Gastroesophageal sphincter (tissue), 4 donors: Measurements from ENCODE around the gene PPM1L. TPM values are rescaled to one million over a fixed set of nuclear protein-coding genes. Genes with fewer than 3 reads are reported as not detected.

Experiments used
- ATAC-seq: fragments of 150-250 bp; one replicate; pipeline ENCODE4 v1.9.1; 2016; ENCODE audit warnings: mild to moderate bottlenecking, moderate library complexity
- H3K27ac ChIP-seq, 4 donors: fragments of 200-600 bp; sonication (generic) in 3 of 4; 1 replicate in 3 of 4; 2 replicates in 1 of 4; pipeline ENCODE4 v1.5.1; 2016 to 2019
- H3K27me3 ChIP-seq: fragments of 200-600 bp; sonication (generic); one replicate; pipeline ENCODE4 v1.5.1; 2019
- H3K36me3 ChIP-seq, 2 donors: fragments of 200-600 bp; sonication (generic); one replicate each; pipeline ENCODE4 v1.5.1; 2019; ENCODE audit warnings: control low read depth in 1 of 2
- H3K4me1 ChIP-seq, 3 donors: fragments of 200-600 bp; sonication (generic); 1 replicate in 2 of 3; 2 replicates in 1 of 3; pipeline ENCODE4 v1.5.1; 2016 to 2019; ENCODE audit warnings: control low read depth in 2 of 3
- H3K4me3 ChIP-seq, 2 donors: fragments of 200-600 bp; sonication (generic); one replicate each; pipeline ENCODE4 v1.5.1; 2019; ENCODE audit warnings: mild to moderate bottlenecking in 1 of 2, moderate library complexity in 1 of 2
- H3K9me3 ChIP-seq, 3 donors: fragments of 200-600 bp; sonication (generic); one replicate each; pipeline ENCODE4 v1.5.1; 2017 to 2019; ENCODE audit warnings: control low read depth in 2 of 3
- CTCF ChIP-seq, 4 experiments: fragments of 200-600 bp in 2 of 4; fragments of 450-650 bp in 2 of 4; sonication (generic) in 1 of 4; IDR thresholded peaks; one replicate each; pipeline ENCODE4 v1.5.1; 2017 to 2019; ENCODE audit warnings: antibody characterized with exemption in 4 of 4, mild to moderate bottlenecking in 2 of 4, moderate library complexity in 2 of 4
- EP300 ChIP-seq: sonication (generic); formaldehyde crosslinking; IDR thresholded peaks from one replicate; pipeline ENCODE4 v1.6.1; 2017; ENCODE audit warnings: antibody characterized with exemption, mild to moderate bottlenecking
- POLR2A ChIP-seq, 2 donors: fragments of 450-650 bp; IDR thresholded peaks; one replicate each; pipeline ENCODE4 v1.6.1; 2017; ENCODE audit warnings: antibody characterized with exemption in 2 of 2, mild to moderate bottlenecking in 2 of 2, moderate library complexity in 1 of 2
- POLR2AphosphoS5 ChIP-seq: sonication (generic); formaldehyde crosslinking; IDR thresholded peaks from one replicate; pipeline ENCODE4 v1.6.1; 2017; ENCODE audit warnings: antibody characterized with exemption
- WGBS, 2 donors: methylation state at CpG; one replicate each; pipeline ENCODE4 v1.1.5; 2018; ENCODE audit warnings: low coverage in 1 of 2; 5-methylcytosine and 5-hydroxymethylcytosine counted together
- total RNA-seq, 4 donors: library from RNA; depleted of rRNA; stranded (reverse); fragments of >200 nt; gene quantifications; one replicate each; pipeline ENCODE4 v1.1.0, GENCODE V29; 2016

Gene PPM1L
- total RNA-seq, 4 donors from 2014 or later: 47.4 to 93.1 (median 60.6) TPM

- Histone ChIP-seq H3K4me3 (no peak overlapping the region), H3K27me3 (no peaks in the 10 kb centered on the region), H3K4me1 (peaks cover 0 to 53% (median 3%) of the 10 kb centered on the region in 3 donors), H3K9me3 (peaks cover 0 to 3% (median 0%) of the 10 kb centered on the region in 3 donors), H3K27ac (no peak overlapping the region), H3K36me3 (no peaks in the 10 kb centered on the region)
- no peak for ATAC-seq
- TF ChIP-seq EP300 (no peak), CTCF (IDR thresholded peaks at IDR 0.05) (no peak), POLR2A (IDR thresholded peaks at IDR 0.05) (no peak), POLR2AphosphoS5 (no peak)
Measured at GRCh38 chr3:160874736-160875135, 118.7 kb downstream of the PPM1L start.

GRCh38 chr3:160876643-160877042, 120.6 kb downstream of the PPM1L start:
- peaks cover 0 to 3% (median 0%) of the 10 kb centered on the region in 3 donors for H3K9me3 ChIP-seq
- H3K36me3 ChIP-seq: no peaks in the 10 kb centered on the region
- no peak for ATAC-seq
- WGBS, 2 donors: 24 to 50% methylated on average over 2 of the region's 2 CpGs
- no peak overlapping the region for H3K4me3 ChIP-seq
- TF ChIP-seq EP300 (no peak), POLR2AphosphoS5 (no peak), POLR2A (IDR thresholded peaks at IDR 0.05) (no peak), CTCF (IDR thresholded peaks at IDR 0.05) (no peak)
- no peaks in the 10 kb centered on the region for H3K27me3 ChIP-seq
- H3K4me1 ChIP-seq: peaks cover 0 to 42% (median 0%) of the 10 kb centered on the region in 3 donors
- no peak overlapping the region for H3K27ac ChIP-seq

- peaks cover 0 to 3% (median 0%) of the 10 kb centered on the region in 3 donors for H3K9me3 ChIP-seq
- H3K4me1 ChIP-seq: peaks cover 0 to 41% (median 0%) of the 10 kb centered on the region in 3 donors
- WGBS, 2 donors: 60 to 86% methylated on average over 1 of the region's 1 CpG
- H3K36me3 ChIP-seq: no peaks in the 10 kb centered on the region
- TF ChIP-seq POLR2AphosphoS5: no peak
- TF ChIP-seq CTCF (IDR thresholded peaks at IDR 0.05): no peak
- TF ChIP-seq EP300: no peak
- no peak for TF ChIP-seq POLR2A (IDR thresholded peaks at IDR 0.05)
- H3K27me3 ChIP-seq: no peaks in the 10 kb centered on the region
- H3K27ac ChIP-seq: no peak overlapping the region
- H3K4me3 ChIP-seq: no peak overlapping the region
- no peak for ATAC-seq
Measured at GRCh38 chr3:160879859-160880258, 123.8 kb downstream of the PPM1L start.

- no peak overlapping the region for H3K27ac ChIP-seq
- no peak for ATAC-seq
- WGBS, 2 donors: 79 to 81% methylated on average over 3 of the region's 3 CpGs
Measured at GRCh38 chr3:160883373-160883772, 127.3 kb downstream of the PPM1L start.

More at GRCh38 chr3:160883373-160883772, 127.3 kb downstream of the PPM1L start:
- Histone ChIP-seq H3K4me1 (peaks cover 0 to 32% (median 0%) of the 10 kb centered on the region in 3 donors), H3K9me3 (no peaks in the 10 kb centered on the region), H3K4me3 (no peak overlapping the region), H3K36me3 (no peaks in the 10 kb centered on the region), H3K27me3 (no peaks in the 10 kb centered on the region)
- TF ChIP-seq CTCF (IDR thresholded peaks at IDR 0.05): no peak
- no peak for TF ChIP-seq POLR2AphosphoS5
- no peak for TF ChIP-seq POLR2A (IDR thresholded peaks at IDR 0.05)
- TF ChIP-seq EP300: no peak
